UCSD-AML1 (cell line): ENCODE measurements around the gene KRTAP5-11.
"Not testable (repeated sequence)": the region's sequence is repeated elsewhere in the genome, so short reads cannot be mapped to it uniquely, and the experiment has no call there.

Experiments
- DNase-seq: peaks from one replicate; lab custom pipeline; 2025; ENCODE audit not compliant: unreplicated experiment; lab: John Stamatoyannopoulos, UW

The KRTAP5-11 gene, protein sequence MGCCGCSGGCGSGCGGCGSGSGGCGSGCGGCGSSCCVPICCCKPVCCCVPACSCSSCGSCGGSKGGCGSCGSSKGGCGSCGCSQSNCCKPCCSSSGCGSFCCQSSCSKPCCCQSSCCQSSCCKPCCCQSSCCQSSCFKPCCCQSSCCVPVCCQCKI

GRCh38 chr11:71582309-71582895, at the start of gene KRTAP5-11:
Gene KRTAP5-11 (minus strand): TSS chr11:71582875. CDS start chr11:71582837, 38 bp downstream.
- DNase-seq = no peak

- DNase-seq = not testable (repeated sequence)
These were observed 48.9 kb upstream of the KRTAP5-11 start for GRCh38 chr11:71631551-71631950.

DNA sequence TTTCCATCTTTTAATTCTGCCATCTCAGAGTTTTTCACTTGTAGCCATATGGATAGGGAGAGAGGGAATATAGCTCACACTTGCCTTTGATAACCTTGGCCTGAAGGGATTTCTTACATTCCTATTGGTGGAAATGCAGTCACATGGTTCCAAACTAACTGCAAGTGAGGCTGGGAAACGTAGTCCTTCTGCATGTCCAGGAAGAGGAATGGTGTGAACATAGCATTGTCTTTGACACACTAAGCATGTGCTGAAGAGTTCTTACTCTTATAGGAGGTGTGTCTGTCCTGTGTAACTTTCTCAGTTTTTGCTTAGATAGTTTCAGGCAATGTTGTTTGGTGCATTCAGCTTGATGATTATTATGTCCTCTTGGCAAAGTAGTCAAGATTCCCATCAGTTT, 47.4 kb upstream of the KRTAP5-11 start:
- not testable (repeated sequence) for DNase-seq

- not testable (repeated sequence) for DNase-seq
These were observed 46.3 kb upstream of the KRTAP5-11 start for GRCh38 chr11:71628943-71629342.

GRCh38 chr11:71623226-71623625, 40.6 kb upstream of the KRTAP5-11 start:
- not testable (repeated sequence) for DNase-seq

- not testable (repeated sequence) for DNase-seq
These were observed 39.9 kb upstream of the KRTAP5-11 start for GRCh38 chr11:71622561-71622960.

DNA sequence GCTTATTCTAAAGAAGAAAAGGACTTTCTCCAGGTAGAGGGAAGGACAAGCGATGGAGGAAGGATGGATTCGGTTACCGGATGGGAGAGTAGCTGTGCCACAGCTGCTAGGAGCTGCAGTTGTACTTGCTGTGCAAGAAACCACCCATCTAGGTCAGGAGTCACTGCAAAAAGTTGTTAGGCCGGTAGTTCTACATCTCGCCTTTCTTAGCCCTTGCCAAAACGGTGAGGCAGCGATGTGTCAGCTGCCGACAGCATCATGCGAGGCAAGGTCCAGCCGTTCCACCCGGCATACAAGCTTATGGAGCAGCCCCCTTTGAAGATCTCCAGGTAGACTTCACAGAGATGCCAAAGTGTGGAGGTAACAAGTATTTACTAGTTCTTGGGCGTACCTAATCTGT, 32.3 kb upstream of the KRTAP5-11 start:
- not testable (repeated sequence) for DNase-seq

DNA sequence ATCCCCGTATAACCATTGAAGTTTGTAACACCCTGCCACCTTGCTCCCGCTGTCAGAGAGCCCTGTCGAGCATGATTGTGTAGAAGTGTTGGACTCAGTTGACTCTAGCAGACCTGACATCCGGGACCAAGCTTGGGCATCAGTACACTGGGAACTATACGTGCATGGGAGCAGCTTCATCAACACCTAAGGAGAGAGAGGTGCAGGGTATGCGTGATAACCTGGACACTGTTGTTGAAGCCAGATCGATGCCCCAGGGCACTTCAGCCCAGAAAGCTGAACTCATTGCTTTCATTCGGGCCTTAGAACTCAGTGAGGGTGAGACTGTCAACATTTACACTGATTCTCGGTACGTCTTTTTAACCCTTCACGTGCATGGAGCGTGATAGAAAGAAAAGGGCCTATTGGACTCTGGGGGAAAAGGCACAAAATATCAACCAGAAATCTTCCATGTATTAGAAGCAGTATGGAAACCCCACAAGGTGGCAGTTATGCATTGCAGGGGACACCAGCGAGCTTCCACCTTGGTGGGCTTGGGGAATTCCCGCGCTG, 31.8 kb upstream of the KRTAP5-11 start:
- DNase-seq = not testable (repeated sequence)

DNA sequence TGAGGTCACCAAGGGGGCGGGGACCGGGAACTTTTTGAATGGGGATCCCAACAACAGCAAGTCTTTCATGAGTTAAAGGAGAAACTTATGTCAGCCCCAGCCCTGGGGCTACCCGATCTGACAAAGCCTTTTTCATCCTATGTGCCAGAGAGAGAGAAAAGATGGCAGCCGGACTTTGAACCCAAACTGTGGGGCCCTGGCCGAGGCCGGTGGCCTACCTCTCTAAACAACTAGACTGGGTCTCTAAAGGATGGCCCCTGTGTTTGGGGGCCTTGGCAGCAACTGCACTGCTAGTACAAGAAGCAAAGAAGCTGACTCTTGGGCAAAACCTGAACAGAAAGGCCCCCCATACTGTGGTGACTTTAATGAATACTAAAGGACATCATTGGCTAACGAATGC, 31.3 kb upstream of the KRTAP5-11 start:
- not testable (repeated sequence) for DNase-seq

GRCh38 chr11:71611218-71611910, 28.7 kb upstream of the KRTAP5-11 start:
- not testable (repeated sequence) for DNase-seq

DNA sequence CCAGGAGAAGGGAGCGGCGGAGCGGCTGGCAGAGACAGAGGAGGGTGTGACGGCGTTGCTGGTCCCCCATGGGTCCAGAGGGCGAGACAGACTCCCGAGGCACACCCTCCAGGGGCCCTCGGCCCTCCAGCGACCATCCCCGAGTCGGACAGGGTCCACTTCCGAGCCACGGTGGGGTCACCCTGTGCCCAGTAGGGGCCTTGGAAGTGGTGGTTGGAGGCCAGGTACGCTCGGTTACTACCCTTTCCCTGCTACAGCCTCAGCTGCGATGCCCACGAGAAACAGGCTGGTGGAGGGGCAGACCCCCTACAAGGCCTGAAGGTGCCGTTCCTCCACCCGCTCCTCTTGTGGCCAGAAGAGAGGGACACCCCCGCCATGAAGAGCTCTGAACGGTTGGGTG, 25.6 kb upstream of the KRTAP5-11 start:
- not testable (repeated sequence) for DNase-seq

DNA sequence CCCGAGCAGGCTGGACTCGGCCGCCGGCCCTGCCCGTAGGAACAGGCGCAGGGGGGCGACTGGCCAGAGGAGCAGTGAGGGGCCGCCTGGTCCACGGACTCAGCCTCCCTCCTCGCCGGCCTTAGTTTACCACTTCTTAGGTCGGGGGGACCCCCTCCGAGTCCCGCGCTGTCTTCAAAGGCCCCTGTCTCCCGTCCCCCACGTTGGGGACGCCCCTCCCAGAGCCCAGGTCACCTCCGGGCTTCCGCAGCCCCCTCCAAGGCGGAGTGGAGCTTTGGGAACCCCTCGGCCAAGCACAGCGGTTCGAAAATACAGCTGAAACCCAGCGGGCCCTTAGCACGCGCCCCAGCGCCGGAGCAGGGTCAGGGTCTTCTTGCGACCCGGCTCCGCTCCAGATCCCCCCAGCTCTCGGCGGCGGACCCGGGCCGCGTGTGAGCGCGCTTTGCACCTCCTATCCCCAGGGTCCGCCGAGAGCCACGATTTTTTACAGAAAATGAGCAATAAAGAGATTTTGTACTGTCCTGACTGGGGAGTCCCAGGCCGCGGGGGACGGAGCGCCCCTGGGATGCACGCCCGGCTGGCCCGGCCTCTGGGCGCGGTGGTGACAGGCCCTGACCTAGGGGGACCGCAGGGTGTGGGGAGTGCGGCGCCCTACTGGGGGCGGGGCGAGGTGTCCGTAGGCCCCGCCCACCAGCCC, 25.0 kb upstream of the KRTAP5-11 start:
- DNase-seq = not testable (repeated sequence)

- DNase-seq = not testable (repeated sequence)
These were observed 24.3 kb upstream of the KRTAP5-11 start for GRCh38 chr11:71606853-71607519.

DNA sequence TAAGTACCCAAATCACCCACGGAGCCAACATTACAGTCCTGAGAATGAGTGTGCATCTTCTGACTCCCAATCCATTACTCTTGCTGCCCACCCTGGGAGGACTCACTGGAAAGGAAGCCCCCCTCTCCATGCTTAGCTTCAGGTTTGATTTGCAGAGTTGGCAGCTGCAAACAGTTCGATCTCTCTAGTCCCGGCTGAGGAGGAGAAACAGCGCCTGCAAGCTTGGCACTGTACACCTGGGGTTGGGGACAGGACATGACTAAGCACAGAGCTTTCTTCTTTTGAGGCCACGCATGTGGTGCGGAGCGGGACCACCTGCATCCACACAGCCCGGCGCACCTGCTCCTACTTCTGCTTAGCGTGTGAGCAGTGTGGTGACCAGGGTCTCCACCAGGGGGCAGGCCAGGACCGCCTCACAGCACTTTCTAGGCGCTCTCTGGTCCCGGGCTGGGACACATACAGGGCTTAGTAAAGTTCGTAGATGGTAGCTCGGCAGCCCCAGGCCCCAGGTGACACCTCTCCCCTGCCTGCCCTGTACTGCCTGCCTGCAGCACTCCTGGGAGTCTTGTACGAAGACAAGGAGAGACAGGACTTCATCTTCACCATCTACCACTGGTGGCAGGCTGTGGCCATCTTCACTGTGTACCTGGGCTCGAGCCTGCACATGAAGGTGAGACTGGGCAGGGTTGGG, 22.3 kb upstream of the KRTAP5-11 start:
- not testable (repeated sequence) for DNase-seq

DNA sequence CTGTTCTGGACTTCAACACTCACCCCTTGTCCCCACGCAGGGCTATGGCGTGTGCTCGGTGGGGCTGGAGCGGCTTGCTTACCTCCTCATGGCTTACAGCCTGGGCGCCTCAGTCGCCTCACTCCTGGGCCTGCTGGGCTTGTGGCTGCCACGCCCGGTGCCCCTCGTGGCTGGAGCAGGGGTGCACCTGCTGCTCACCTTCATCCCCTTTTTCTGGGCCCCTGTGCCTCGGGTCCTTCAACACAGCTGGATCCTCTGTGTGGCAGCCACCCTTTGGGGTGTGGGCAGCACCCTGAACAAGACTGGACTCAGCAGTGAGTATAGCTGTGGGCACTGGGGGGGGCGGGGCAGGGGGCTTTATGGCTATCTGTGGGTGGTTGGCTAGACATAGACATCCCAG, 20.5 kb upstream of the KRTAP5-11 start:
- DNase-seq = not testable (repeated sequence)

DNA sequence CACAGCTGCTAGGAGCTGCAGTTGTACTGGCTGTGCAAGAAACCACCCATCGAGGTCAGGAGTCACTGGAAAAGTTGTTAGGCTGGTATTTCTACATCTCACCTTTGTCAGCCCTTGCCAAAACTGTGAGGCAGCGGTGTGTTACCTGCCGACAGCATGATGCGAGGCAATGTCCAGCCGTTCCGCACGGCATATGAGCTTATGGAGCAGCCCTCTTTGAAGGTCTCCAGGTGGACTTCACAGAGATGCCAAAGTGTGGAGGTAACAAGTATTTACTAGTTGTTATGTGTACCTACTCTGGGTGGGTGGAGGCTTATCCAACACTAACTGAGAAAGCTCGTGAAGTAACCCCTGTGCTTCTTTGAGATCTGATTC, 6.9 kb upstream of the KRTAP5-11 start:
- DNase-seq = not testable (repeated sequence)

DNA sequence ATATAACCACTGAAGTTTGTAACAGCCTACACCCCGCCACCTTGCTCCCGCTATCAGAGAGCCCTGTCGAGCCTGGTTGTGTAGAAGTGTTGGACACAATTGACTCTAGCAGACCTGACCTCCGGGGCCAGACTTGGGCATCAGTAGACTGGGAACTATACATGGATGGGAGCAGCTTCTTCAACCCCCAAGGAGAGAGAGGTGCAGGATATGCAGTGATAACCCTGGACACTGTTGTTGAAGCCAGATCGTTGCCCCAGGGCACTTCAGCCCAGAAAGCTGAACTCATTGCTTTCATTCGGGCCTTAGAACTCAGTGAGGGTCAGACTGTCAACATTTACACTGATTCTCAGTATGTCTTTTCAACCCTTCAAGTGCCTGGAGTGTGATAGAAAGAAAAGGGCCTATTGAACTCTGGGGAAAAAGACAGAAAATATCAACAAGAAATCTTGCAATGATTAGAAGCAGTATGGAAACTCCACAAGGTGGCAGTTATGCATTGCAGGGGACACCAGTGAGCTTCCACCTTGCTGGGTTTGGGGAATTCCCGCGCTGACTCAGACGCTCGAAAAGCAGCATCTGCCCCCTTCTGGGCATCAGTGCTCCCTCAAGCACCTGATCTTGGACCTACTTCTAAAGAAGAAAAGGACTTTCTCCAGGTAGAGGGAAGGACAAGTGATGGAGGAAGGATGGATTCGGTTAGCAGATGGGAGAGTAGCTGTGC, 6.3 kb upstream of the KRTAP5-11 start:
- not testable (repeated sequence) for DNase-seq

- DNase-seq = not testable (repeated sequence)
These were observed 5.6 kb upstream of the KRTAP5-11 start for GRCh38 chr11:71588314-71588713.

- DNase-seq = not testable (repeated sequence)
These were observed 3.0 kb upstream of the KRTAP5-11 start for GRCh38 chr11:71585673-71586072.
